Lung (tissue), 12 donors: ENCODE data around the gene STX11. TPM values are rescaled to one million over a fixed set of nuclear protein-coding genes. Genes with fewer than 3 reads are reported as not detected.
A peak's percentile ranks its signal among the peaks of the same experiment; 100 is the strongest.

Experiments
- ATAC-seq: fragments of 200-7000 bp; cut with Tn5 transposase; one replicate; pipeline ENCODE4 v1.9.1; 2020; ENCODE audit warnings: moderate number of reproducible peaks; ENCODE audit not compliant: insufficient read depth, low FRiP score
- DNase-seq, 3 donors: peaks; one replicate each; pipeline ENCODE4 v3.0.0-alpha.2; 2013 to 2017
- H3K27ac ChIP-seq, 2 donors: one replicate each; pipeline ENCODE4 v1.5.1; 2013; ENCODE audit warnings: mild to moderate bottlenecking in 2 of 2, moderate library complexity in 2 of 2, control low read depth in 1 of 2, inconsistent platforms in 1 of 2, low read depth in 1 of 2, low read length in 1 of 2
- H3K27me3 ChIP-seq, 3 donors: one replicate each; pipeline ENCODE4 v1.5.1; 2013; ENCODE audit warnings: low read length in 2 of 3; ENCODE audit not compliant: control insufficient read depth in 3 of 3, insufficient read depth in 3 of 3
- H3K36me3 ChIP-seq, 4 donors: one replicate each; pipeline ENCODE4 v1.5.1; 2013; ENCODE audit warnings: low read length in 4 of 4, mild to moderate bottlenecking in 1 of 4, moderate library complexity in 1 of 4; ENCODE audit not compliant: control insufficient read depth in 4 of 4, insufficient read depth in 4 of 4
- H3K4me1 ChIP-seq, 5 donors: one replicate each; pipeline ENCODE4 v1.5.1; 2013; ENCODE audit warnings: low read length in 5 of 5, mild to moderate bottlenecking in 2 of 5, moderate library complexity in 1 of 5; ENCODE audit not compliant: control insufficient read depth in 5 of 5, insufficient read depth in 5 of 5
- H3K4me3 ChIP-seq: one replicate; pipeline ENCODE4 v1.5.1; 2013; ENCODE audit warnings: mild to moderate bottlenecking, control low read depth, moderate library complexity
- H3K9ac ChIP-seq, 2 donors: one replicate each; pipeline ENCODE4 v1.5.1; 2013; ENCODE audit warnings: low read length in 2 of 2, control low read depth in 1 of 2; ENCODE audit not compliant: insufficient read depth in 1 of 2
- H3K9me3 ChIP-seq, 4 donors: one replicate each; pipeline ENCODE4 v1.5.1; 2013; ENCODE audit warnings: low read length in 3 of 4, mild to moderate bottlenecking in 1 of 4, moderate library complexity in 1 of 4; ENCODE audit not compliant: control insufficient read depth in 4 of 4, insufficient read depth in 3 of 4
- CTCF ChIP-seq: IDR thresholded peaks from 2 replicates; pipeline ENCODE4 v1.5.1; 2012; ENCODE audit warnings: mild to moderate bottlenecking; ENCODE audit errors: control extremely low read depth, extremely low read depth
- WGBS, 2 donors: extraction: QIAGEN DNeasy Blood & Tissue Kit; methylation state at CpG; one replicate each; pipeline ENCODE4 v1.1.7; 2013; 5-methylcytosine and 5-hydroxymethylcytosine counted together
- polyA plus RNA-seq, 2 donors: library from polyadenylated mRNA; stranded (reverse); fragments of 200-250 nt; gene quantifications; one replicate each; pipeline ENCODE4 v1.2.1, GENCODE V29; 2013
- total RNA-seq, 2 donors: library from RNA; depleted of rRNA in 1 of 2; stranded (reverse); fragments of >200 nt in 1 of 2; gene quantifications; one replicate each; pipeline ENCODE4 v1.2.1, GENCODE V29; 2014 to 2021
- donor health status: control.
- donor health status: control.
- donor health status: Bipolar disorder and iron deficiency.
- donor health status: healthy.
- donor health status: DM: yes; HTN: yes; CAD: no.

Gene STX11
- total and polyA plus RNA-seq, 4 donors: 10.6 to 62.7 (median 35.7) TPM

- WGBS, 2 donors: 60 to 61% methylated on average over 2 of the region's 2 CpGs
- Histone ChIP-seq H3K4me3 (no peak overlapping the region), H3K27ac (no peak overlapping the region), H3K9me3 (no peaks in the 10 kb centered on the region), H3K4me1 (peaks cover 9 to 45% (median 17%) of the 10 kb centered on the region in 5 donors), H3K27me3 (no peaks in the 10 kb centered on the region), H3K36me3 (peaks cover 0 to 6% (median 0%) of the 10 kb centered on the region in 4 donors), H3K9ac (no peak overlapping the region)
- DNase-seq: peak in 2 of 3 donors; percentile 55 to 58
- ATAC-seq: no peak
- TF ChIP-seq CTCF: no peak
Measured at GRCh38 chr6:144160431-144161005, 10.2 kb downstream of the STX11 start.

GRCh38 chr6:144161975-144162374 is 11.7 kb downstream of the STX11 start:
- H3K4me1 ChIP-seq: peaks cover 7 to 35% (median 14%) of the 10 kb centered on the region in 5 donors
- DNase-seq: no peak
- no peak overlapping the region for H3K27ac ChIP-seq
- WGBS, 2 donors: 32 to 75% methylated on average over 5 of the region's 5 CpGs
- no peak for ATAC-seq
- no peak for TF ChIP-seq CTCF
- H3K4me3 ChIP-seq: no peak overlapping the region
- no peaks in the 10 kb centered on the region for H3K27me3 ChIP-seq
- H3K9me3 ChIP-seq: no peaks in the 10 kb centered on the region
- H3K36me3 ChIP-seq: peaks cover 0 to 5% (median 0%) of the 10 kb centered on the region in 4 donors
- no peak overlapping the region for H3K9ac ChIP-seq

GRCh38 chr6:144162977-144163376 is 12.7 kb downstream of the STX11 start:
- TF ChIP-seq CTCF: no peak
- Histone ChIP-seq H3K4me3 (no peak overlapping the region), H3K9ac (no peak overlapping the region), H3K4me1 (peaks cover 2 to 26% (median 8%) of the 10 kb centered on the region in 5 donors), H3K27me3 (no peaks in the 10 kb centered on the region), H3K36me3 (no peaks in the 10 kb centered on the region), H3K9me3 (no peaks in the 10 kb centered on the region), H3K27ac (no peak overlapping the region)
- ATAC-seq (peak; percentile 9), DNase-seq (peak in 1 of 3 donors; percentile 6)
- 44 to 76% methylated on average over 7 of the region's 7 CpGs for WGBS, 2 donors

DNA sequence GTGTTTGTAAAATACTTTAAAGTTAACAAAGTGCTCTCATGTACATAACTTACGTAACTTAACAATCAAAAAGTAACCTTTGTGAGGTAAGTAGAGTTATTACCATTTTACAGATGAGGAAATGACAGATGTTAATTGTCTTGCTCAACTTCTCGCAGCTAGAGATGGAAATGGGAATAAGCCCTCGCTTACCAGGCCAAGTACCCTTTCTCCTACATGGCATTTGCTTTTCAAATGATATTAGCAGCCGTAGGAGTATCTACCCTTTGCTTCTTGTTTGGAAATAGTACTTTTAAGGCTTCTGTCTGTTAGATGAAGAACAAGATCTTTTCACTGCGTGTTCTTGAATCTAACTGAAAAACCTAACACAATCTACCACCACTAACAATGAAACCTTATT is 15.5 kb downstream of the STX11 start:
- no peak for DNase-seq
- no peak overlapping the region for H3K4me3 ChIP-seq
- peaks cover 0 to 6% (median 3%) of the 10 kb centered on the region in 4 donors for H3K36me3 ChIP-seq
- no peak for ATAC-seq
- no peaks in the 10 kb centered on the region for H3K27me3 ChIP-seq
- no peaks in the 10 kb centered on the region for H3K9me3 ChIP-seq
- TF ChIP-seq CTCF: no peak
- no peak overlapping the region for H3K9ac ChIP-seq
- no peaks in the 10 kb centered on the region for H3K4me1 ChIP-seq
- WGBS, 2 donors: 53 to 63% methylated on average over 5 of the region's 5 CpGs
- no peak overlapping the region for H3K27ac ChIP-seq
